Dedifferentiated amniotic fluid mesenchymal stem cell (primary cell): ENCODE measurements around the gene SHQ1.

Experiments
- DNase-seq: peaks from one replicate; pipeline ENCODE4 v3.0.0-alpha.2; 2016; ENCODE audit errors: extremely low spot score

Gene SHQ1

GRCh38 chr3:72848703-72849081, 447 bp upstream of the SHQ1 start:
- no peak for DNase-seq

GRCh38 chr3:72847282-72847681, 963 bp downstream of the SHQ1 start:
- DNase-seq, result no peak

- DNase-seq, result no peak
Measured at GRCh38 chr3:72846166-72846565, 2.1 kb downstream of the SHQ1 start.

- no peak for DNase-seq
Measured at GRCh38 chr3:72844436-72844993, 3.7 kb downstream of the SHQ1 start.

- no peak for DNase-seq
Measured at GRCh38 chr3:72839057-72839456, 9.2 kb downstream of the SHQ1 start.

- no peak for DNase-seq
Measured at GRCh38 chr3:72836923-72837322, 11.3 kb downstream of the SHQ1 start.

GRCh38 chr3:72836416-72836815, 11.8 kb downstream of the SHQ1 start:
- no peak for DNase-seq

GRCh38 chr3:72830452-72831223, 17.6 kb downstream of the SHQ1 start:
- DNase-seq, result no peak

GRCh38 chr3:72829701-72830100, 18.5 kb downstream of the SHQ1 start:
- DNase-seq, result peak; percentile 20

GRCh38 chr3:72821161-72821781, 27.0 kb downstream of the SHQ1 start:
- no peak for DNase-seq

GRCh38 chr3:72820415-72820814, 27.8 kb downstream of the SHQ1 start:
- peak; percentile 57 for DNase-seq

- DNase-seq, result peak; percentile 60
Measured at GRCh38 chr3:72818905-72819304, 29.3 kb downstream of the SHQ1 start.

- DNase-seq, result peak; percentile 42
Measured at GRCh38 chr3:72818092-72818773, 30.0 kb downstream of the SHQ1 start.

- DNase-seq, result no peak
Measured at GRCh38 chr3:72816862-72817355, 31.3 kb downstream of the SHQ1 start.

GRCh38 chr3:72814308-72814707, 33.9 kb downstream of the SHQ1 start:
- no peak for DNase-seq

GRCh38 chr3:72812201-72812600, 36.0 kb downstream of the SHQ1 start:
- no peak for DNase-seq

- no peak for DNase-seq
Measured at GRCh38 chr3:72811571-72811970, 36.7 kb downstream of the SHQ1 start.

GRCh38 chr3:72810659-72811434, 37.4 kb downstream of the SHQ1 start:
- DNase-seq, result no peak

GRCh38 chr3:72810063-72810462, 38.2 kb downstream of the SHQ1 start:
- DNase-seq, result no peak

GRCh38 chr3:72804361-72804760, 43.9 kb downstream of the SHQ1 start:
- no peak for DNase-seq

GRCh38 chr3:72803573-72803972, 44.7 kb downstream of the SHQ1 start:
- DNase-seq, result no peak

GRCh38 chr3:72802001-72802400, 46.2 kb downstream of the SHQ1 start:
- DNase-seq, result no peak
